Stomach (tissue), 4 donors: Measurements from ENCODE around the gene FERMT3.

Source experiments
- EP300 ChIP-seq: sonication (generic); formaldehyde crosslinking; IDR thresholded peaks from one replicate; pipeline ENCODE4 v1.6.1; 2017; ENCODE audit warnings: antibody characterized with exemption
- TF ChIP-seq, protein P1 (sequence below), 7 experiments: fragments of 450-650 bp in 4 of 7; fragments of 200-600 bp in 3 of 7; sonication (generic) in 3 of 7; IDR thresholded peaks; one replicate each; pipeline ENCODE4 v1.5.1; 2016 to 2019; ENCODE audit warnings: antibody characterized with exemption in 7 of 7, control low read depth in 2 of 7, mild to moderate bottlenecking in 1 of 7

DNA sequence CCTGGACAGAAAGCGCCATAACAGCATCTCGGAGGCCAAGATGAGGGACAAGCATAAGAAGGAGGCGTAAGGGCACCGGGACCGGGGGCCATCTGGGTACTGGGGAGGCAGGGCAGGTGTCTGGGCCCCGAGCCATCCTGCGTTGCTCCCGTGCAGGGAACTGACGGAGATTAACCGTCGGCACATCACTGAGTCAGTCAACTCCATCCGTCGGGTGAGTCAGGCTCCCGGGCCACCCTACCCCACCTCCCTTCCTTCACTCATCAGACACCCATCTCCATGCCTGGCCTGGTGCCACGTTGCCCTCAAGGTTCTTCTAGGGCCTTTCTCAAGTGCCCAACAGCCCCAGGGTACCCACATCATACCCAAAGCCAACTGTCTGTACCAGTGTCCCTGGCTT, 59.8 kb downstream of the FERMT3 start:
- TF ChIP-seq, protein P1, sequence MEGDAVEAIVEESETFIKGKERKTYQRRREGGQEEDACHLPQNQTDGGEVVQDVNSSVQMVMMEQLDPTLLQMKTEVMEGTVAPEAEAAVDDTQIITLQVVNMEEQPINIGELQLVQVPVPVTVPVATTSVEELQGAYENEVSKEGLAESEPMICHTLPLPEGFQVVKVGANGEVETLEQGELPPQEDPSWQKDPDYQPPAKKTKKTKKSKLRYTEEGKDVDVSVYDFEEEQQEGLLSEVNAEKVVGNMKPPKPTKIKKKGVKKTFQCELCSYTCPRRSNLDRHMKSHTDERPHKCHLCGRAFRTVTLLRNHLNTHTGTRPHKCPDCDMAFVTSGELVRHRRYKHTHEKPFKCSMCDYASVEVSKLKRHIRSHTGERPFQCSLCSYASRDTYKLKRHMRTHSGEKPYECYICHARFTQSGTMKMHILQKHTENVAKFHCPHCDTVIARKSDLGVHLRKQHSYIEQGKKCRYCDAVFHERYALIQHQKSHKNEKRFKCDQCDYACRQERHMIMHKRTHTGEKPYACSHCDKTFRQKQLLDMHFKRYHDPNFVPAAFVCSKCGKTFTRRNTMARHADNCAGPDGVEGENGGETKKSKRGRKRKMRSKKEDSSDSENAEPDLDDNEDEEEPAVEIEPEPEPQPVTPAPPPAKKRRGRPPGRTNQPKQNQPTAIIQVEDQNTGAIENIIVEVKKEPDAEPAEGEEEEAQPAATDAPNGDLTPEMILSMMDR (IDR thresholded peaks at IDR 0.05), result no peak
- TF ChIP-seq EP300, result no peak
